PC-3 (cell line): Measurements from ENCODE around the gene PTPRR.

Source experiments
- CTCF ChIP-seq: fragments of 300-600 bp; sonication (generic); conservative IDR thresholded peaks from 2 replicates; pipeline ENCODE4 v1.5.1; 2017; ENCODE audit warnings: antibody characterized with exemption, low read depth, mild to moderate bottlenecking, low read length
- EZH2 ChIP-seq: fragments of 300-600 bp; sonication (generic); IDR thresholded peaks from one replicate; pipeline ENCODE4 v1.6.1; 2017; ENCODE audit warnings: antibody characterized with exemption, mild to moderate bottlenecking, low read length; ENCODE audit not compliant: unreplicated experiment

- no peak for TF ChIP-seq CTCF
- no peak for TF ChIP-seq EZH2
Measured at GRCh38 chr12:70638639-70639360, 281.7 kb downstream of the PTPRR start.
